Lung (tissue), 12 donors: Measurements from ENCODE around the gene GCNT2. TPM values are rescaled to one million over a fixed set of nuclear protein-coding genes. Genes with fewer than 3 reads are reported as not detected.
A peak's percentile ranks its signal among the peaks of the same experiment; 100 is the strongest.

Experiments used
- ATAC-seq: fragments of 200-7000 bp; cut with Tn5 transposase; one replicate; pipeline ENCODE4 v1.9.1; 2020; ENCODE audit warnings: moderate number of reproducible peaks; ENCODE audit not compliant: insufficient read depth, low FRiP score
- DNase-seq, 3 donors: peaks; one replicate each; pipeline ENCODE4 v3.0.0-alpha.2; 2013 to 2017
- H3K27ac ChIP-seq, 2 donors: one replicate each; pipeline ENCODE4 v1.5.1; 2013; ENCODE audit warnings: mild to moderate bottlenecking in 2 of 2, moderate library complexity in 2 of 2, control low read depth in 1 of 2, inconsistent platforms in 1 of 2, low read depth in 1 of 2, low read length in 1 of 2
- H3K27me3 ChIP-seq, 3 donors: one replicate each; pipeline ENCODE4 v1.5.1; 2013; ENCODE audit warnings: low read length in 2 of 3; ENCODE audit not compliant: control insufficient read depth in 3 of 3, insufficient read depth in 3 of 3
- H3K36me3 ChIP-seq, 4 donors: one replicate each; pipeline ENCODE4 v1.5.1; 2013; ENCODE audit warnings: low read length in 4 of 4, mild to moderate bottlenecking in 1 of 4, moderate library complexity in 1 of 4; ENCODE audit not compliant: control insufficient read depth in 4 of 4, insufficient read depth in 4 of 4
- H3K4me1 ChIP-seq, 5 donors: one replicate each; pipeline ENCODE4 v1.5.1; 2013; ENCODE audit warnings: low read length in 5 of 5, mild to moderate bottlenecking in 2 of 5, moderate library complexity in 1 of 5; ENCODE audit not compliant: control insufficient read depth in 5 of 5, insufficient read depth in 5 of 5
- H3K4me3 ChIP-seq: one replicate; pipeline ENCODE4 v1.5.1; 2013; ENCODE audit warnings: mild to moderate bottlenecking, control low read depth, moderate library complexity
- H3K9ac ChIP-seq, 2 donors: one replicate each; pipeline ENCODE4 v1.5.1; 2013; ENCODE audit warnings: low read length in 2 of 2, control low read depth in 1 of 2; ENCODE audit not compliant: insufficient read depth in 1 of 2
- H3K9me3 ChIP-seq, 4 donors: one replicate each; pipeline ENCODE4 v1.5.1; 2013; ENCODE audit warnings: low read length in 3 of 4, mild to moderate bottlenecking in 1 of 4, moderate library complexity in 1 of 4; ENCODE audit not compliant: control insufficient read depth in 4 of 4, insufficient read depth in 3 of 4
- CTCF ChIP-seq: IDR thresholded peaks from 2 replicates; pipeline ENCODE4 v1.5.1; 2012; ENCODE audit warnings: mild to moderate bottlenecking; ENCODE audit errors: control extremely low read depth, extremely low read depth
- WGBS, 2 donors: extraction: QIAGEN DNeasy Blood & Tissue Kit; methylation state at CpG; one replicate each; pipeline ENCODE4 v1.1.7; 2013; 5-methylcytosine and 5-hydroxymethylcytosine counted together
- polyA plus RNA-seq, 2 donors: library from polyadenylated mRNA; stranded (reverse); fragments of 200-250 nt; gene quantifications; one replicate each; pipeline ENCODE4 v1.2.1, GENCODE V29; 2013
- total RNA-seq, 2 donors: library from RNA; depleted of rRNA in 1 of 2; stranded (reverse); fragments of >200 nt in 1 of 2; gene quantifications; one replicate each; pipeline ENCODE4 v1.2.1, GENCODE V29; 2014 to 2021
- donor health status: control.
- donor health status: control.
- donor health status: Bipolar disorder and iron deficiency.
- donor health status: healthy.
- donor health status: DM: yes; HTN: yes; CAD: no.

Gene GCNT2
- total and polyA plus RNA-seq, 4 donors: 7.8 to 57.4 (median 15.7) TPM

- ATAC-seq (no peak), DNase-seq (no peak)
- no peak for TF ChIP-seq CTCF
- peaks cover 0 to 13% (median 2%) of the 10 kb centered on the region in 5 donors for H3K4me1 ChIP-seq
- H3K9ac ChIP-seq: no peak overlapping the region
- no peaks in the 10 kb centered on the region for H3K27me3 ChIP-seq
- 80 to 84% methylated on average over 5 of the region's 5 CpGs for WGBS, 2 donors
- H3K9me3 ChIP-seq: no peaks in the 10 kb centered on the region
- H3K36me3 ChIP-seq: no peaks in the 10 kb centered on the region
- H3K27ac ChIP-seq: no peak overlapping the region
- H3K4me3 ChIP-seq: no peak overlapping the region
Measured at GRCh38 chr6:10624836-10625235, 103.7 kb downstream of the GCNT2 start.

- DNase-seq (peak; percentile 71 to 90 (median 87)), ATAC-seq (no peak)
- 69 to 72% methylated on average over 9 of the region's 9 CpGs for WGBS, 2 donors
Measured at GRCh38 chr6:10626154-10626741, 105.1 kb downstream of the GCNT2 start.

GRCh38 chr6:10627800-10628199 lies 106.6 kb downstream of the GCNT2 start:
- H3K27ac ChIP-seq: no peak overlapping the region
- no peaks in the 10 kb centered on the region for H3K36me3 ChIP-seq
- no peaks in the 10 kb centered on the region for H3K27me3 ChIP-seq
- H3K4me1 ChIP-seq: peaks cover 0 to 13% (median 2%) of the 10 kb centered on the region in 5 donors
- DNase-seq (no peak), ATAC-seq (no peak)
- 92 to 100% methylated on average over 1 of the region's 1 CpG for WGBS, 2 donors
- H3K4me3 ChIP-seq: no peak overlapping the region
- no peaks in the 10 kb centered on the region for H3K9me3 ChIP-seq
- no peak for TF ChIP-seq CTCF
- H3K9ac ChIP-seq: no peak overlapping the region

More at GRCh38 chr6:10626154-10626741, 105.1 kb downstream of the GCNT2 start:
- Histone ChIP-seq H3K27me3 (no peaks in the 10 kb centered on the region), H3K36me3 (no peaks in the 10 kb centered on the region), H3K9ac (peak overlapping the region in 1 of 2 donors; percentile 17), H3K4me1 (peaks cover 0 to 13% (median 2%) of the 10 kb centered on the region in 5 donors), H3K4me3 (no peak overlapping the region), H3K9me3 (no peaks in the 10 kb centered on the region), H3K27ac (peak overlapping the region; percentile 7 to 35)
- no peak for TF ChIP-seq CTCF

- no peak for DNase-seq
- H3K9ac ChIP-seq: no peak overlapping the region
- no peaks in the 10 kb centered on the region for H3K27me3 ChIP-seq
- TF ChIP-seq CTCF: no peak
- no peak overlapping the region for H3K4me3 ChIP-seq
- H3K4me1 ChIP-seq: peaks cover 0 to 13% (median 2%) of the 10 kb centered on the region in 5 donors
- H3K27ac ChIP-seq: no peak overlapping the region
- peak; percentile 27 for ATAC-seq
- no peaks in the 10 kb centered on the region for H3K36me3 ChIP-seq
- H3K9me3 ChIP-seq: no peaks in the 10 kb centered on the region
- WGBS, 2 donors: 75 to 100% methylated on average over 1 of the region's 1 CpG
Measured at GRCh38 chr6:10630178-10630577, 109.0 kb downstream of the GCNT2 start.
